GM18505 (cell line): Measurements from ENCODE around the gene DYNLT2B.
"Not testable (repeated sequence)": the region's sequence is repeated elsewhere in the genome, so short reads cannot be mapped to it uniquely, and the experiment has no call there.

ENCODE experiments used
- ATAC-seq: cut with Tn5 transposase; IDR thresholded peaks from one replicate; pipeline ENCODE4 v1.9.1; 2021; ENCODE audit not compliant: unreplicated experiment
- POLR2A ChIP-seq: IDR thresholded peaks from 4 replicates; pipeline ENCODE4 v1.6.1; 2011; ENCODE audit warnings: borderline replicate concordance; ENCODE audit not compliant: insufficient read depth, insufficient read length; ENCODE audit errors: extremely low read depth

Gene DYNLT2B

GRCh38 chr3:196317687-196318467 lies at the start of gene DYNLT2B:
DYNLT2B (minus strand) TSS chr3:196318240; CDS start chr3:196318152, 88 bp downstream.
- peak; percentile 85 for ATAC-seq
- TF ChIP-seq POLR2A: peak; percentile 88

DNA sequence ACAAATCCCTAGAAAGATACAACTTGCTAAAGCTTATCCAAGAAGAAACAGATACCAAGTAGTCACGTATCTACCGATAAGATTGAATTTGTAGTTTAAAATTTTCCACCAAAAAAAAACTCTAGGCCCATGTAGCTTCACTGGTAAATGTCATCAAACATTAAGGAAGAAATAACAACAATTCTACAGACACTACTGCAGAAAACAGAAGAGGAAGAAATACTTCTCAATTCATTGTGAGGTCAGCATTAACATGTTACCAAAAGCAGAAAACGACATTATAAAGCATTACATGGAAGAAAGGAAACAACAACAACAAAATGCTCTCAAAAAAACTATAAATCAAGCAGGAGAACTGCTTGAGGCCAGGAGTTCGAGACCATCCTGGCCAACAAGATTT lies 47.7 kb upstream of the DYNLT2B start:
- TF ChIP-seq POLR2A: no peak
- ATAC-seq: no peak

- TF ChIP-seq POLR2A: no peak
- no peak for ATAC-seq
Observed at GRCh38 chr3:196360586-196360985, 42.5 kb upstream of the DYNLT2B start.

DNA sequence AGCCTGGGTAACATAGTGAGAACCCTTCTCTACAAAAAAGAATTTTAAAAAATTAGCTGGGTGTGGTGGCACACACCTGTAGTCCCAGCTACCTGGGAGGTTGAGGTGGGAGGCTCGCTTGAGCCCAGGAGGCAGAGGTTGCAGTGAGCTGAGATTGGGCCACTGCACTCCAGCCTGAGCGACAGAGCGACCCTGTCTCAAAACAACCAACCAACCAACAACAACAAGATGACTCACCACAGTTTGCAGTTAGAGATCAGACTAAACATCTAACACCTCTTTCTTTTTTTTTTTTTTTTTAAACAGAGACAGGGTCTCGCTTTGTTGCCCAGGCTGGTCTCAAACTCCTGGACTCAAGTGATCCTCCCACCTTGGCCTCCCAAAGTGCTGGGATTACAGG lies 40.5 kb upstream of the DYNLT2B start:
- not testable (repeated sequence) for ATAC-seq

DNA sequence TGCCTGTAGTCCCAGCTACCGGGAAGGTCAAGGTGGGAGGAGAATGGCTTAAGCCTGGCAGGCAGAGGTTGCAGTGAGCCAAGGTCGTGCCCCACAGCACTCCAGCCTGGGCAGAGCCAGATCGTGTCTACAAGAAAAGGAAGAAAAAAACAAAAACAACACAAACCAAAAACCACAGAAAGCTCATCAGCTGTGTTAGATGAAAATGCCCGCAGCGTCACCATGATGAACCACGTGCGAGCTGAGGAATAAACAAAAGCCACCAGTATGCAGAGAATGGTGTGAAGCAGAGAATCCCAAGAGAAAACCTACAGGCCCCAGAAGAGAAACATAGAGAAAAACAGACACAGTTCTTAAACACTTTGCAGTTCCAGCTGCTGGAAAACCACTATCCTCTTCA lies 39.9 kb upstream of the DYNLT2B start:
- TF ChIP-seq POLR2A: no peak
- ATAC-seq: no peak

DNA sequence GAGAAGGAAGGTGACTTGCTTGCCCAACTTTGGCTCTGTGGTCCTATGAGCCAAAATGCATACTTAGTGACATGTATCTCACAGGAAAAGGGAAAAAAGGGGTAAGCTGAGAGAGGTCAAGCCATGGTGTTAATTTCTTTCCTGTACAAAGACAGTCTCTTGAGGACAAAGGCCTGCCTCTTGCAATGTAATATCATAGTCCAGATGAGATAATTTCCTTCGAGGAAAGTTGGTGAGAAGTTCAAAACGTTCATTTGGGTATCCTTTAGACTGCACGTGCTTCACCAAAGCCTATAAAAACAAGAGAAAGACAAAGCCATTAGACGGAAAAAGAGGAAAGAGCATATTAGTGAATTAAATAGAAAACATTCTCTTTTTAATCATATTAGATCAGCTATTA lies 38.5 kb upstream of the DYNLT2B start:
- ATAC-seq: no peak
- TF ChIP-seq POLR2A: no peak

- no peak for TF ChIP-seq POLR2A
- no peak for ATAC-seq
Observed at GRCh38 chr3:196355668-196356067, 37.6 kb upstream of the DYNLT2B start.

- TF ChIP-seq POLR2A: no peak
- no peak for ATAC-seq
Observed at GRCh38 chr3:196354132-196354531, 36.1 kb upstream of the DYNLT2B start.

DNA sequence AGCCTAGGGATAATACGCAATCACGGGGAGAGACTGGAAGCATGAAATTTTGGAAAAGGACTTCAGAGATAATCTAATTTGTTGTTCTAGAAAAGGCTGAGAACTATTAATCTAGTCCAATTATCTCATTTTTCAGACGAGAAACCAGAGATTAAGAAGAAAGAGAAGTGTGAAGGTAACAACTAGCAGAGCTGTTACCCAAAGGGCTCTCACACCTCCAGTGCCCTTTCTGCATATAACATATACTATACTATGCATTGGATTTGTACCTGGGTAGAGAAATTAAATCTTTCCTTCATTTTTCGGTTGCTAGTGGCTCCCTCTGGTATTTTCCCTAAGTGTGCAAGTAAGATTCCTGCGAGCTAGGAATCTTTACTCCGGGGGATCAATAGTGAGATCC lies 33.5 kb upstream of the DYNLT2B start:
- no peak for ATAC-seq

GRCh38 chr3:196350067-196350466 lies 32.0 kb upstream of the DYNLT2B start:
- no peak for ATAC-seq
- no peak for TF ChIP-seq POLR2A

More for the DNA sequence above, 33.5 kb upstream of the DYNLT2B start:
- no peak for TF ChIP-seq POLR2A

- TF ChIP-seq POLR2A: no peak
- no peak for ATAC-seq
Observed at GRCh38 chr3:196348698-196349097, 30.7 kb upstream of the DYNLT2B start.

DNA sequence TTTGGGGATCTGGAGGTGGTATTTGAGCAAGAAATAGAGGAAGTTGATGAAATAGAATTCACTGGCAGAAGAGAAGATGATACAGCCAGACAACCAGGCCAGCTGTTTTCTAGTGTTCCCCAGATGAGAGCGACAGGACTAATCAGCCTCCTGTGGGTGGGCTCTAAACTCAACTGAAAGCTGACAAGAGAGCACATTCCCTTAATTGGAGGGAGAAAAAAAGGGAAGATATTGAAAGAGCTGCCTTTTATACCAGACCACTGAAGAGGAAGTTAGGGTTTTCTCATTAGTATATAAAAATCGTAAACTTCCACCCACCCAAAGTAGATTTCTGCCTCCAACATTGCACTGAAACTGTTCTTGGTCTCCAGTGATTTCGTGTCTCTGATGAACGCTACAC lies 26.6 kb upstream of the DYNLT2B start:
- no peak for TF ChIP-seq POLR2A
- no peak for ATAC-seq

DNA sequence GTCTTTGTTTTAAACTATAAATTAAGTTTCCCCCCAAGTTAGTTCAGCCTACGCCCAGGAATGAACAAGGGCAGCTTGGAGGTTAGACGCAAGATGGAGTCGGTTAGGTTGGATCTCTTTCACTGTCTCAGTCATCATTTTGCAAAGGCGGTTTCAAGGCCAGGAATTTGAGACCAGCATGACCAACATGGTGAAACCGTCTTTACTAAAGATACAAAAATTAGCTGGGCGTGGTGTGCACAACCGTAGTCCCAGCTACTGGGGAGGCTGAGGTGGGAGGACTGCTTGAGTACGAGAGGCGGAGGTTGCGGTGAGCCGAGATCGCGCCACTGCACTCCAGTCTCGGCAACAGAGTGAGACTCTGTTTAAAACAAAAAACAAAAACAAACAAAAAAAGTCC lies 25.9 kb upstream of the DYNLT2B start:
- ATAC-seq: not testable (repeated sequence)

DNA sequence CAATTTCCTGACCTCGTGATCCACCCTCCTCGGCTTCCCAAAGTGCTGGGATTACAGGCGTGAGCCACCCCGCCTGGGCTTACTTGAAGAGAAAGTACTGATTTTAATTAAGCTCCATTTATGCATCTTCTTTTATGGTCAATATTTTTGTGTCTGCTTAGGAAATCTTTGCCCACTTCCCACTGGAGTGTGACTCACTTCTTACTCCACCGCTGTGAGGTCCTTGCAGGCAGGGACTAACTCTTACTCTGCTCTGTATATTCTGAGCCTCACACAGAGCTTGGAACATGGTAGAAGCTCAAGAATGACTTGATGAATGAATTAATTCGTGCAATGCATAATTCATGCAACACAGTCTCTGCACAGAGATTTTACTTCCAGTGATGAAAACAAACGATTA lies 23.1 kb upstream of the DYNLT2B start:
- no peak for ATAC-seq

GRCh38 chr3:196340466-196340865 lies 22.4 kb upstream of the DYNLT2B start:
- ATAC-seq: no peak
- TF ChIP-seq POLR2A: no peak

More for the DNA sequence above, 23.1 kb upstream of the DYNLT2B start:
- TF ChIP-seq POLR2A: no peak
